K562 (cell line): Measurements from ENCODE around the gene ZDHHC3. TPM values are rescaled to one million over a fixed set of nuclear protein-coding genes. Genes with fewer than 3 reads are reported as not detected.
A peak's percentile ranks its signal among the peaks of the same experiment; 100 is the strongest.

ENCODE experiments used
- ATAC-seq: fragments of 200-7000 bp; cut with Tn5 transposase; 3 replicates; pipeline ENCODE4 v1.9.1; 2020; ENCODE audit warnings: moderate library complexity
- BruUV-seq: library from RNA; stranded (reverse); fragments of 400-500 nt; replicated peaks from 2 replicates; lab custom pipeline; 2021; lab: Mats Ljungman, UMichigan
- CTCF ChIA-PET: fragments of 300-600 bp; formaldehyde crosslinking; extraction: SDS; loops from one replicate; lab custom pipeline; 2021; ENCODE audit warnings: low intra/inter-chr PET ratio; lab: Yijun Ruan, JAX
- POLR2A ChIA-PET: fragments of 300-600, 350-650 bp; sonication (Branson Sonifier 250); formaldehyde crosslinking; extraction: SDS; loops from one replicate; lab custom pipeline; 2021; ENCODE audit warnings: antibody characterized with exemption, inconsistent platforms; lab: Yijun Ruan, JAX
- DNase-seq, 4 experiments: peaks; one replicate each; pipeline versions ENCODE4 v3.0.0 to v3.0.0-alpha.2; 2011 to 2018; ENCODE audit warnings: low spot score in 3 of 4, mixed read lengths in 3 of 4; ENCODE audit errors: extremely low read depth in 1 of 4
- FAIRE-seq: peaks from 2 replicates; lab custom pipeline; 2011; peaks lifted over from hg19 to GRCh38; lab: Jason Lieb, UNC
- H2AFZ ChIP-seq: 2 replicates; pipeline ENCODE4 v1.6.0; 2011; ENCODE audit warnings: low read depth, low read length, control low read depth, inconsistent platforms
- H3K27ac ChIP-seq: fragments of 200-600 bp; 3 replicates; pipeline ENCODE4 v1.8.0; 2011; ENCODE audit warnings: low read depth, mild to moderate bottlenecking, control low read depth, inconsistent platforms, low read length, moderate library complexity, mixed read lengths; ENCODE audit errors: extremely low read depth
- H3K27me3 ChIP-seq, 2 experiments: fragments of 300-600 bp in 1 of 2; 2 replicates in 1 of 2; 3 replicates in 1 of 2; pipeline versions ENCODE4 v1.6.0 to v1.8.0; 2011; ENCODE audit warnings: inconsistent platforms in 2 of 2, low read length in 2 of 2, mild to moderate bottlenecking in 1 of 2, mixed read lengths in 1 of 2, moderate library complexity in 1 of 2; ENCODE audit not compliant: control insufficient read depth in 2 of 2, insufficient read depth in 2 of 2
- H3K36me3 ChIP-seq: fragments of 300-600 bp; 3 replicates; pipeline ENCODE4 v1.8.0; 2011; ENCODE audit warnings: mild to moderate bottlenecking, low read length, inconsistent platforms; ENCODE audit not compliant: control insufficient read depth, insufficient read depth
- H3K4me1 ChIP-seq, 2 experiments: fragments of 200-600 bp in 1 of 2; replicated peaks in 1 of 2; 2 replicates in 1 of 2; 3 replicates in 1 of 2; pipeline versions ENCODE4 v1.5.1 to v1.8.0; 2011; ENCODE audit warnings: inconsistent platforms in 2 of 2, low read length in 2 of 2, mild to moderate bottlenecking in 1 of 2, mixed read lengths in 1 of 2, moderate library complexity in 1 of 2; ENCODE audit not compliant: control insufficient read depth in 2 of 2, insufficient read depth in 2 of 2
- H3K4me2 ChIP-seq: 2 replicates; pipeline ENCODE4 v1.6.1; 2011; ENCODE audit warnings: low read length, control low read depth, inconsistent platforms, mixed read lengths; ENCODE audit not compliant: insufficient read depth
- H3K4me3 ChIP-seq: fragments of 200-600 bp; sonication (generic), shearing (Covaris generic); 2 replicates; pipeline ENCODE4 v1.5.1; 2016; ENCODE audit warnings: control low read depth, inconsistent platforms
- H3K79me2 ChIP-seq: fragments of 200-600 bp; 3 replicates; pipeline ENCODE4 v1.8.0; 2011; ENCODE audit warnings: low read length, inconsistent platforms; ENCODE audit not compliant: control insufficient read depth, insufficient read depth
- H3K9ac ChIP-seq, 2 experiments: 2 replicates each; pipeline versions ENCODE4 v1.6.0 to v1.6.1; 2011; ENCODE audit warnings: low read depth in 2 of 2, low read length in 2 of 2, control low read depth in 1 of 2, inconsistent platforms in 1 of 2, mild to moderate bottlenecking in 1 of 2, mixed read lengths in 1 of 2; ENCODE audit not compliant: insufficient read depth in 1 of 2
- H3K9me1 ChIP-seq: one replicate; pipeline ENCODE4 v1.6.0; 2011; ENCODE audit warnings: inconsistent platforms, mild to moderate bottlenecking, low read length, moderate library complexity; ENCODE audit not compliant: control insufficient read depth, insufficient read depth
- H3K9me3 ChIP-seq: replicated peaks from 2 replicates; pipeline ENCODE4 v1.5.1; 2011; ENCODE audit warnings: low read depth, low read length, inconsistent platforms; ENCODE audit not compliant: control insufficient read depth, insufficient read depth
- H4K20me1 ChIP-seq: replicated peaks from 2 replicates; pipeline ENCODE4 v1.6.1; 2011; ENCODE audit warnings: low read length, inconsistent platforms, mixed read lengths; ENCODE audit not compliant: control insufficient read depth, insufficient read depth
- SETDB1 ChIP-seq: IDR thresholded peaks from one replicate; pipeline ENCODE4 v1.6.1; 2012; ENCODE audit warnings: low read length, control low read depth, inconsistent platforms
- ZBED1 ChIP-seq: IDR thresholded peaks from 2 replicates; pipeline ENCODE4 v1.6.1; 2014
- WGBS: fragments of 100-300 bp; shearing (Covaris generic); methylation state at CpG from one replicate; pipeline ENCODE4 v1.1.6; 2016; ENCODE audit warnings: low coverage, mixed read lengths; ENCODE audit not compliant: insufficient coverage; ENCODE audit errors: missing lambda C conversion rate; 5-methylcytosine and 5-hydroxymethylcytosine counted together
- in situ Hi-C: fragments of 300-500 bp; cut with MboI; formaldehyde crosslinking; loops from 4 replicates; pipeline ENCODE4 v1.15.0; 2018; ENCODE audit warnings: inconsistent platforms, mixed read lengths
- intact Hi-C: fragments of 100-400 bp; cut with micrococcal nuclease; formaldehyde crosslinking; loops from 2 replicates; pipeline ENCODE4 v1.14.2; 2022
- polyA plus RNA-seq, 8 experiments: library from polyadenylated mRNA; depleted of rRNA in 4 of 8; stranded (reverse) in 5 of 8; unstranded in 3 of 8; fragments of >200 nt; fragmentation: Nextera tagmentation in 2 of 8; fragmentation: Illumina TruSeq in 1 of 8; extraction: Ambion mirVana in 2 of 8; extraction: Trizol in 1 of 8; gene quantifications; 2 replicates each; pipeline versions ENCODE4 v1.2.1 to v1.2.3, GENCODE V29; 2011 to 2014; ENCODE audit warnings: inconsistent platforms in 1 of 8, missing spikeins in 1 of 8
- total RNA-seq, 7 experiments: library from RNA; depleted of rRNA in 6 of 7; stranded (reverse); fragments of >200 nt in 6 of 7; fragmentation: Illumina TruSeq in 2 of 7; extraction: Trizol in 2 of 7; gene quantifications; 2 replicates each; pipeline versions ENCODE4 v1.2.1 to v1.2.3, GENCODE V29; 2011 to 2021; ENCODE audit warnings: low replicate concordance in 1 of 7
- TF ChIP-seq, protein P1 (sequence below): sonication (generic); formaldehyde crosslinking; IDR thresholded peaks from 2 replicates; pipeline ENCODE4 v1.8.1; 2023; ENCODE audit warnings: mild to moderate bottlenecking, missing genetic modification reagents
- TF ChIP-seq, protein P2 (sequence below): IDR thresholded peaks from 2 replicates; pipeline ENCODE4 v1.6.1; 2011; ENCODE audit warnings: borderline replicate concordance, low read depth, mild to moderate bottlenecking, moderate library complexity, low read length; ENCODE audit not compliant: insufficient read depth, poor library complexity, severe bottlenecking
- TF ChIP-seq, protein P3 (sequence below): fragments of 450-650 bp; IDR thresholded peaks from 2 replicates; pipeline ENCODE4 v1.6.1; 2014; ENCODE audit warnings: low read depth, mild to moderate bottlenecking, moderate library complexity, borderline replicate concordance
- TF ChIP-seq, protein P4 (sequence below), 3 experiments: IDR thresholded peaks in 2 of 3; conservative IDR thresholded peaks in 1 of 3; 2 replicates each; pipeline ENCODE4 v1.5.1; 2011 to 2012; ENCODE audit warnings: low read length in 3 of 3, mild to moderate bottlenecking in 3 of 3, control low read depth in 2 of 3, improper control_type of control experiment in 1 of 3, inconsistent platforms in 1 of 3, low read depth in 1 of 3, mixed read lengths in 1 of 3, moderate library complexity in 1 of 3; ENCODE audit not compliant: insufficient read depth in 2 of 3

The ZDHHC3 gene
- total and polyA plus RNA-seq, 9 of the 15 experiments (the other 6 are each of a cell fraction or from before 2014, with no cell fraction given), result 10.3 to 120 (median 67.2) TPM

DNA sequence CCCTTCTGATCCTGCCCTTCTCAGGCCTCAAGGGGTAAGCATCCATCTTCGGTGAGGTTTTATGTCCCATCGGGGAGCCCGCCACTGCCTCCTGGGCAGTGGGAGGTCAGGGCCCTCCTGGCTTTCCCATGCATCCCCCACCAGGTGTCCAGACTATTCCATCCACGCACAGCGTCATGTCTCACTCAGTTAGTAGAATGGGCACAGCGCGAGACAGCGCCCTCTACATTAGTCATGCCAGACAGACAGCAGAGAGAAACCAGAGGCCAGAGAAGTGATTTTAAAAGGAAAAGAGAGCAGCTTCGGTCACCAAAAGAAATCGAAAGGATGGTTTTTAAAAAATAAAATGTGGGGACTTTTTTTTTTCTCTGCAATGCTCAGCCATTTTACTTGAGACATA is 49.8 kb downstream of the ZDHHC3 start:
- Histone ChIP-seq H3K9me1 (peaks cover 3% of the 10 kb centered on the region), H3K4me1 (peaks cover 15 to 16% of the 10 kb centered on the region in 2 experiments; a peak in 4 of 5 replicates), H3K36me3 (peaks cover 53% of the 10 kb centered on the region), H2AFZ (no peak overlapping the region), H3K4me2 (no peak overlapping the region), H3K79me2 (no peaks in the 10 kb centered on the region), H3K27me3 (no peaks in the 10 kb centered on the region), H3K9me3 (no peaks in the 10 kb centered on the region), H3K27ac (no peak overlapping the region), H3K4me3 (no peak overlapping the region), H4K20me1 (no peaks in the 10 kb centered on the region), H3K9ac (peak overlapping the region in 1 of 2 experiments; percentile 31; a peak in 1 of 4 replicates)
- no peak for FAIRE-seq
- in situ Hi-C loops, result no loop called here
- DNase-seq, result peak in 1 of 4 experiments; percentile 23
- TF ChIP-seq, protein P1, sequence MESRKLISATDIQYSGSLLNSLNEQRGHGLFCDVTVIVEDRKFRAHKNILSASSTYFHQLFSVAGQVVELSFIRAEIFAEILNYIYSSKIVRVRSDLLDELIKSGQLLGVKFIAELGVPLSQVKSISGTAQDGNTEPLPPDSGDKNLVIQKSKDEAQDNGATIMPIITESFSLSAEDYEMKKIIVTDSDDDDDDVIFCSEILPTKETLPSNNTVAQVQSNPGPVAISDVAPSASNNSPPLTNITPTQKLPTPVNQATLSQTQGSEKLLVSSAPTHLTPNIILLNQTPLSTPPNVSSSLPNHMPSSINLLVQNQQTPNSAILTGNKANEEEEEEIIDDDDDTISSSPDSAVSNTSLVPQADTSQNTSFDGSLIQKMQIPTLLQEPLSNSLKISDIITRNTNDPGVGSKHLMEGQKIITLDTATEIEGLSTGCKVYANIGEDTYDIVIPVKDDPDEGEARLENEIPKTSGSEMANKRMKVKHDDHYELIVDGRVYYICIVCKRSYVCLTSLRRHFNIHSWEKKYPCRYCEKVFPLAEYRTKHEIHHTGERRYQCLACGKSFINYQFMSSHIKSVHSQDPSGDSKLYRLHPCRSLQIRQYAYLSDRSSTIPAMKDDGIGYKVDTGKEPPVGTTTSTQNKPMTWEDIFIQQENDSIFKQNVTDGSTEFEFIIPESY (CRISPR knock-in tag), result peak; percentile 78
- TF ChIP-seq, protein P2, sequence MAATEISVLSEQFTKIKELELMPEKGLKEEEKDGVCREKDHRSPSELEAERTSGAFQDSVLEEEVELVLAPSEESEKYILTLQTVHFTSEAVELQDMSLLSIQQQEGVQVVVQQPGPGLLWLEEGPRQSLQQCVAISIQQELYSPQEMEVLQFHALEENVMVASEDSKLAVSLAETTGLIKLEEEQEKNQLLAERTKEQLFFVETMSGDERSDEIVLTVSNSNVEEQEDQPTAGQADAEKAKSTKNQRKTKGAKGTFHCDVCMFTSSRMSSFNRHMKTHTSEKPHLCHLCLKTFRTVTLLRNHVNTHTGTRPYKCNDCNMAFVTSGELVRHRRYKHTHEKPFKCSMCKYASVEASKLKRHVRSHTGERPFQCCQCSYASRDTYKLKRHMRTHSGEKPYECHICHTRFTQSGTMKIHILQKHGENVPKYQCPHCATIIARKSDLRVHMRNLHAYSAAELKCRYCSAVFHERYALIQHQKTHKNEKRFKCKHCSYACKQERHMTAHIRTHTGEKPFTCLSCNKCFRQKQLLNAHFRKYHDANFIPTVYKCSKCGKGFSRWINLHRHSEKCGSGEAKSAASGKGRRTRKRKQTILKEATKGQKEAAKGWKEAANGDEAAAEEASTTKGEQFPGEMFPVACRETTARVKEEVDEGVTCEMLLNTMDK, result peak; percentile 21
- TF ChIP-seq ZBED1, result no peak
- no peak for TF ChIP-seq SETDB1
- TF ChIP-seq, protein P3, sequence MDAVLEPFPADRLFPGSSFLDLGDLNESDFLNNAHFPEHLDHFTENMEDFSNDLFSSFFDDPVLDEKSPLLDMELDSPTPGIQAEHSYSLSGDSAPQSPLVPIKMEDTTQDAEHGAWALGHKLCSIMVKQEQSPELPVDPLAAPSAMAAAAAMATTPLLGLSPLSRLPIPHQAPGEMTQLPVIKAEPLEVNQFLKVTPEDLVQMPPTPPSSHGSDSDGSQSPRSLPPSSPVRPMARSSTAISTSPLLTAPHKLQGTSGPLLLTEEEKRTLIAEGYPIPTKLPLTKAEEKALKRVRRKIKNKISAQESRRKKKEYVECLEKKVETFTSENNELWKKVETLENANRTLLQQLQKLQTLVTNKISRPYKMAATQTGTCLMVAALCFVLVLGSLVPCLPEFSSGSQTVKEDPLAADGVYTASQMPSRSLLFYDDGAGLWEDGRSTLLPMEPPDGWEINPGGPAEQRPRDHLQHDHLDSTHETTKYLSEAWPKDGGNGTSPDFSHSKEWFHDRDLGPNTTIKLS, result 0 out of 2 replicates have a peak, but pooled peaks have one; percentile 16
- TF ChIP-seq, protein P4, sequence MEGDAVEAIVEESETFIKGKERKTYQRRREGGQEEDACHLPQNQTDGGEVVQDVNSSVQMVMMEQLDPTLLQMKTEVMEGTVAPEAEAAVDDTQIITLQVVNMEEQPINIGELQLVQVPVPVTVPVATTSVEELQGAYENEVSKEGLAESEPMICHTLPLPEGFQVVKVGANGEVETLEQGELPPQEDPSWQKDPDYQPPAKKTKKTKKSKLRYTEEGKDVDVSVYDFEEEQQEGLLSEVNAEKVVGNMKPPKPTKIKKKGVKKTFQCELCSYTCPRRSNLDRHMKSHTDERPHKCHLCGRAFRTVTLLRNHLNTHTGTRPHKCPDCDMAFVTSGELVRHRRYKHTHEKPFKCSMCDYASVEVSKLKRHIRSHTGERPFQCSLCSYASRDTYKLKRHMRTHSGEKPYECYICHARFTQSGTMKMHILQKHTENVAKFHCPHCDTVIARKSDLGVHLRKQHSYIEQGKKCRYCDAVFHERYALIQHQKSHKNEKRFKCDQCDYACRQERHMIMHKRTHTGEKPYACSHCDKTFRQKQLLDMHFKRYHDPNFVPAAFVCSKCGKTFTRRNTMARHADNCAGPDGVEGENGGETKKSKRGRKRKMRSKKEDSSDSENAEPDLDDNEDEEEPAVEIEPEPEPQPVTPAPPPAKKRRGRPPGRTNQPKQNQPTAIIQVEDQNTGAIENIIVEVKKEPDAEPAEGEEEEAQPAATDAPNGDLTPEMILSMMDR (IDR thresholded peaks at IDR 0.05 in 2 of 3, conservative IDR thresholded peaks at IDR 0.05 in 1 of 3; ENCODE audit: insufficient read depth in 2 of 3, low read depth in 1 of 3, low read length in 3 of 3), result peak; percentile 11 to 36 (median 26); a peak in 1 of 6 replicates
- ChIA-PET POLR2A (no interaction called here), CTCF (interaction anchor here (0.7 kb wide), 1 partner anchor 24 kb away, joined by 3 read pairs; no protein-coding TSS in a partner anchor)
- ATAC-seq, result no peak
- intact Hi-C loops, result no loop called here
- BruUV-seq, result TSS peak; percentile 35
- 91% methylated on average over 10 of the region's 10 CpGs for WGBS
